Rectal smooth muscle tissue (tissue), 1 donor: Measurements from ENCODE around the gene LRIG2.
"Not testable (repeated sequence)": the region's sequence is repeated elsewhere in the genome, so short reads cannot be mapped to it uniquely, and the experiment has no call there.

Experiments
- H3K27ac ChIP-seq: one replicate; pipeline ENCODE4 v1.7.0; 2013; ENCODE audit warnings: low read depth, low read length, inconsistent platforms
- H3K27me3 ChIP-seq: one replicate; pipeline ENCODE4 v1.7.0; 2013; ENCODE audit warnings: low read length; ENCODE audit not compliant: control insufficient read depth, insufficient read depth
- H3K36me3 ChIP-seq: one replicate; pipeline ENCODE4 v1.7.0; 2013; ENCODE audit warnings: low read length; ENCODE audit not compliant: control insufficient read depth, insufficient read depth
- H3K4me1 ChIP-seq: one replicate; pipeline ENCODE4 v1.7.0; 2013; ENCODE audit warnings: low read length; ENCODE audit not compliant: control insufficient read depth, insufficient read depth
- H3K4me3 ChIP-seq: one replicate; pipeline ENCODE4 v1.7.0; 2013; ENCODE audit warnings: low read length
- H3K9ac ChIP-seq: one replicate; pipeline ENCODE4 v1.7.0; 2013; ENCODE audit warnings: low read length

Gene LRIG2, protein sequence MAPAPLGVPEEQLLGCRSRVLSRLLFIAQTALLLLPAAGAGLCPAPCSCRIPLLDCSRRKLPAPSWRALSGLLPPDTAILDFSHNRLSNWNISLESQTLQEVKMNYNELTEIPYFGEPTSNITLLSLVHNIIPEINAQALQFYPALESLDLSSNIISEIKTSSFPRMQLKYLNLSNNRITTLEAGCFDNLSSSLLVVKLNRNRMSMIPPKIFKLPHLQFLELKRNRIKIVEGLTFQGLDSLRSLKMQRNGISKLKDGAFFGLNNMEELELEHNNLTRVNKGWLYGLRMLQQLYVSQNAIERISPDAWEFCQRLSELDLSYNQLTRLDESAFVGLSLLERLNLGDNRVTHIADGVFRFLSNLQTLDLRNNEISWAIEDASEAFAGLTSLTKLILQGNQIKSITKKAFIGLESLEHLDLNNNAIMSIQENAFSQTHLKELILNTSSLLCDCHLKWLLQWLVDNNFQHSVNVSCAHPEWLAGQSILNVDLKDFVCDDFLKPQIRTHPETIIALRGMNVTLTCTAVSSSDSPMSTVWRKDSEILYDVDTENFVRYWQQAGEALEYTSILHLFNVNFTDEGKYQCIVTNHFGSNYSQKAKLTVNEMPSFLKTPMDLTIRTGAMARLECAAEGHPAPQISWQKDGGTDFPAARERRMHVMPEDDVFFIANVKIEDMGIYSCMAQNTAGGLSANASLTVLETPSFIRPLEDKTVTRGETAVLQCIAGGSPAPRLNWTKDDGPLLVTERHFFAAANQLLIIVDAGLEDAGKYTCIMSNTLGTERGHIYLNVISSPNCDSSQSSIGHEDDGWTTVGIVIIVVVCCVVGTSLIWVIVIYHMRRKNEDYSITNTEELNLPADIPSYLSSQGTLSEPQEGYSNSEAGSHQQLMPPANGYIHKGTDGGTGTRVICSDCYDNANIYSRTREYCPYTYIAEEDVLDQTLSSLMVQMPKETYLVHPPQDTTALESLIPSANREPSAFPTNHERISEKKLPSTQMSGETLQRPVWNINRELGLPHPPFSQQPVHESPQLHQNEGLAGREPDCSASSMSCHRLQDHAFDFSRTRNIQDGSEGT

DNA sequence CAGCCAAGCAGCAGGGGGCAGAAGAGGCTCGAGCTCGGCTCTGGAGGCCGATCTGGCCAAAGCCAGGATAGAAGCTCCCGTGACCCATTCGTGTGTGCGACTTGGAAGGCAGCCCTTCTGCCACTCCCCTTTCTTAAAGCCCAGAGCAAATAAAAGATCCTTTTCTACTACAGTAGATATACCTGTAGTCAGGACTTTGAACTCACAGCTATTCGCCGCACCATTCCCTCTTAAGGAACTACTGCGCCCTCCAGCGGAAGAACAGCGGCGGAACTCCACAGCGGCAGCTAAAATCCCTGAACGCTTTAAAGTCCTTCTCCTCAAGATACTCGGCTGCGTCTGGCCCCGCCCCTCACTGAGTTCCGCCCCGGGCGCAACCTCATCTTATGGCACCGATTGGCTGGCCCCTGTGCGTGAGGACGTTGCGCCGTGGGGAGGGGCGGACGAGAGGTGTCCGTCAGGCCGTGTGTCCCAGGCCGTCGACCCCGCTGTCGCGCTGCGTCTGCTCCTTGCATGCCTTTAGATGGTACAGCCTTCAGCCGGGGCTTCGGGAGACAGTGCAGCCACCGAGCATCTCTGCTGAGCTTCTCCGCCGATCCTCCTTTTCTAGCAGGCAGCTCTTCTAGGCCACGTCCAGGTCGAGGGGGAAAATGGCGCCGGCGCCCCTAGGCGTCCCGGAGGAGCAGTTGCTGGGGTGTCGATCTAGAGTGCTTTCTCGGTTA, at the start of gene LRIG2:
Gene LRIG2 (plus strand): TSS at position 442 of the 722 bp plus-strand sequence. CDS start 209 bp downstream, at position 651.
- Histone ChIP-seq H3K27ac (peak within 1 kb of the TSS; percentile 96), H3K4me1 (peaks cover 8% of the 10 kb centered on the region), H3K9ac (peak within 1 kb of the TSS; percentile 93)

DNA sequence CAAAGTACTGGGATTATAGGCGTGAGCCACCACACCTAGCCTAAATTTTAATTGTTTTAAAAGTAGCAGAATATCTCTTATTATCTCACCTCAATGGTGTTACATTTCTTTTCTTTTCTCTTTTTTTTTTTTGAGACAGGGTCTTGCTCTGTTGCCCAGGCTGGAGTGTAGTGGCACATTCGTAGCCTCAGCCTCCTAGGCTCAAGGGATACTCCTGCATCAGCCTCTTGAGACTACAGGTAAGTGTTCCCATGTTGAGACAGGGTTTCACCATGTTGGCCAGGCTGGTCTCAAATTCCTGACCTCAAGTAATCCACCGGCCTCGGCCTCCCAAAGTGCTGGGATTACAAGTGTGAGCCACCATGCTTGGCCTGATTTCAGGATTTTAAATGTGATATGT, 49.7 kb upstream of the LRIG2 start:
- not testable (repeated sequence) for H3K4me3 ChIP-seq, H3K27ac ChIP-seq, H3K9ac ChIP-seq, H3K4me1 ChIP-seq, H3K36me3 ChIP-seq, H3K27me3 ChIP-seq

More for the DNA sequence above, at the start of gene LRIG2:
- Histone ChIP-seq H3K4me3 (peak within 1 kb of the TSS; percentile 99), H3K27me3 (no peaks in the 10 kb centered on the region), H3K36me3 (no peaks in the 10 kb centered on the region)

DNA sequence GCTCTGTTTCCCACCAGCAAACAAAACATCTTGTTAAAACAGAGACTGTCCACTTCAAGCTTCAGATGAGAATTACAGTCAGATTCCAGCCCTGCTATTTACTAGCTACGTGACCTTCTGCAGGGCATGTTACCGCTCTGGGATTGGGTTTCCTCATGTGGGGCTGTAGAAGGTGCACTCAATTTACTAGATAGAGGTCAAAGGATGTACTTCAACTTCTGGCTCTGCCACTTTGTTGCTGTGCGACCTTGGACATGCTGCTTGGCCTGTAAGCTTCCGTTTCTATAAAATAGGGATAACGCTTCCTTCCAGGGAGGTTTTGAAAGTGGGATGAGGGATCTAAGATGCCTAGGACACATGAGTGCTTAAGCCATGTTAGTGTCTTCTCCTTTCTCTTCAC, 46.0 kb upstream of the LRIG2 start:
- no peak overlapping the region for H3K27ac ChIP-seq
- H3K9ac ChIP-seq: no peak overlapping the region
- H3K36me3 ChIP-seq: no peaks in the 10 kb centered on the region
- no peak overlapping the region for H3K4me3 ChIP-seq
- H3K4me1 ChIP-seq: no peaks in the 10 kb centered on the region
- H3K27me3 ChIP-seq: no peaks in the 10 kb centered on the region

DNA sequence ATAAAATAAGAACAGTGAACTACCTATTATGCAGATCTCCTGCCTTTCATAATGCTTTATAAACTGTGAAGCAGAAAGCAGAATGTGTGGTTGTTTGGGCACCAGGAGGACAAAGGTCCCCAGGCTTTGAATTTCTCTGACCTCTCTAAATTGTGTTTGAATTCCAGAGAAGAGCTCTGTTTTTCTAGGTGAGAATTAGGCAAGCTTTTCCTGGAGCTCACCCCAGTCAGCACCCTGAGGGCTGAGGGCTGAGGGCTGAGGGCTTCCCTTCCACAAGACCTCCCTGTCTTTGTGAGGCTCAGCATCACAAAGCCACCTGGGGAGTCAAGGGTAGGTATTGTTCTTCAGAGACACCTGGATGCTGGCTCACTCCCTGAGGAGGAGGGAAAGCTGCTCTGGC, 45.5 kb upstream of the LRIG2 start:
- Histone ChIP-seq H3K36me3 (no peaks in the 10 kb centered on the region), H3K4me3 (no peak overlapping the region), H3K9ac (no peak overlapping the region), H3K4me1 (no peaks in the 10 kb centered on the region), H3K27ac (no peak overlapping the region), H3K27me3 (no peaks in the 10 kb centered on the region)

DNA sequence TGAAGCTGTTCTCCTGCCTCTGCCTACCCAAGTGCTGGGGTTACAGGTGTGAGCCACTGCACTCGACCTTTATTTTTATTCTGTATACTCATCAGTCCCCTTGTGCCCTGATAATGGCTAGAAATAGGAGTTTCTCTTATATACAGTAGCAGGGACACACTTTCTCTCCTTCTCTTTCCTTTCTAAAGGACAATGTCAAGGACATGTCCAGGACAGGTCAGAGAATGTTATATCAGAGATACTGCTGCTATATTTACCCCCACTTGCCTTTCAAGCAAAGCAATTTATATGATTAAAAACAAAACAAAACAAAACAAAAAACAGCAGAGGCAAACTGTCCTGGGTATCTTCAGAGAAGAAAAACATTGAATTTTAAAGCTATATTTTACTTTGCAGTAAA, 43.2 kb upstream of the LRIG2 start:
- Histone ChIP-seq H3K9ac (no peak overlapping the region), H3K4me1 (no peaks in the 10 kb centered on the region), H3K27me3 (no peaks in the 10 kb centered on the region), H3K36me3 (no peaks in the 10 kb centered on the region), H3K27ac (no peak overlapping the region), H3K4me3 (no peak overlapping the region)

DNA sequence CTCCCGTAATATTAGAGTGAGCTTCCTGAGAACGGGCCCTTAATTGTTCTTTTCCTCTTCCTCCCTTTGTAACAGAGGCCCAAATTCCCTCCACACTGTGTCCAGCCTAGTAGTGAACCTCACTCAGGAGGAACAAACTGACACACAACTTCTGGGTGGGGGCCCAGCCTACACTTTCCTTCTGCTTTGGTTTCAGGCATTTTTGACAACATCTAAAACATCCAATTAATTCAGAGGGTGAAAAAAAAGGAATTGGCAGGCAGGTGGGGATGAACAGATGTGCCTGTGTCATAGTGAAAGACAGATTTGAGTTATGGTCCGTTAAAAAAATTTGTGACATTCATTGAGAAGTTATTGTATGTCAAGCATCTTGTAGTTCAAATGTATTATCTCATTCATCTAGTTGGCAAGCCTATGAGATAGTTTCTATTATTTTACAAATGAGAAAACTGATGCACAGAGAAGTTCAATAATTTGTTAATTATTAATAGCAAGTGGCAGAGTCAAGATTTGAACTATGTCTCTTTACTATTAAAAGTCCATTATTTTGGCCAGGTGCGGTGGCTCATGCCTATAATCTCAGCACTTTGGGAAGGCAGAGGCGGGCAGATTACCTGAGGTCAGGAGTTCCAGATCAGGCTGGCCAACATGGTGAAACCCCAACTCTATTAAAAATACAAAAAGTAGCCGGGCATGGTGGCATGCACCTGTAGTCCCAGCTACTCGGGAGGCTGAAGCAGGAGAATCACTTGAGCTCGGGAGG, 41.6 kb upstream of the LRIG2 start:
- Histone ChIP-seq H3K9ac (no peak overlapping the region), H3K4me1 (no peaks in the 10 kb centered on the region), H3K4me3 (no peak overlapping the region), H3K27me3 (no peaks in the 10 kb centered on the region), H3K27ac (no peak overlapping the region), H3K36me3 (no peaks in the 10 kb centered on the region)

DNA sequence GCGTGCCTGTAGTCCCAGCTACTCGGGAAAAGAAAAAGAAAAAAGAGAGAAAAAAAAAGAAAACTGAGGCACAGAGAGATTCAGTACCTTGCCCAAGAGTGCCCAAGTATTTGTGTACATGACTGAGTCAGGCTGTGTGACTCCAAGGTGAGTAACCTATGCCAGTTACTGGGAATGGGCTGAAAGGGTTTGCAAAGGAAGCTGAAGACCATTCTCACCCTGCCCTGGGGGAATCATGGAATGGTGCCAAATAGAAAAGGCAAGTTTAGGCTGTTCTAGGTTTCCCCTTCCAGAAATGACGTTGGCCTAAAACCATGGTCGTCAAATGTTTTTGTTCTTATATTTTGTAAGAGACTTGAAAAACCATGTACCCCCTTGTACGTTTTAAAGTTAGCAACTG, 37.9 kb upstream of the LRIG2 start:
- Histone ChIP-seq H3K27me3 (no peaks in the 10 kb centered on the region), H3K4me1 (no peaks in the 10 kb centered on the region), H3K9ac (no peak overlapping the region), H3K4me3 (no peak overlapping the region), H3K36me3 (no peaks in the 10 kb centered on the region), H3K27ac (no peak overlapping the region)

DNA sequence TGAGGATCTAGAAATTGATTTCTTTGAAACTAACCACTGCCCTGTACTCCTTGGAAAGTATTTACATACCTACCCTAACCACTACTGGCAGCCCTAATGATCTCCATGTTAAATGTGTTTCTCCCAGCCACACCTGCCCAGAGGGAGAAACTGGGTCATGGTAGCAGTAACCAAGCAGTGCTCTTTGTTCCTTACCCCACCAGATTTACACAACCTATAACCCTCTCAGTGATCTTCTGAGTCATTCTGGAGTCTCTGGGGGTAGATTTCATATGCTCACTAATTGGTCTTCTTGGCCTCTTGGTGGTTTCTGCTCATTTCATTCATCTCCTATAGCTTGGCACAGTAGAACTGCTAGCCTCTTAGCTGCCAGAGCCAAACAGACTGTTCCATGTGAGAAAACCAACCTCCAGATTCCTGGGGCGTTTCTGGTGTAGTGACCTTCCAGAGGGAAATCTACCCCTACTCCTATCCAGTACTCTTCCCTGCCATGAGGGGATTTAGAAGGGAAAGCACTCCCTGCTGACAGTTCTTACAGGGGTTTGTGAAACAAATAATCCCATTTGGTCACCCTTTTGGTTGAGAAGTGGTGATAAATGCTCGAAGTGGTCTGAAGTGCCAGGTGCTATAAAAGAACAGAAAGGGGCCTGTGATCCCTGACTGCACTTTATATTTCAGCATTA, 36.2 kb upstream of the LRIG2 start:
- no peak overlapping the region for H3K4me3 ChIP-seq
- H3K36me3 ChIP-seq: no peaks in the 10 kb centered on the region
- no peaks in the 10 kb centered on the region for H3K27me3 ChIP-seq
- H3K4me1 ChIP-seq: no peaks in the 10 kb centered on the region
- no peak overlapping the region for H3K9ac ChIP-seq
- no peak overlapping the region for H3K27ac ChIP-seq

DNA sequence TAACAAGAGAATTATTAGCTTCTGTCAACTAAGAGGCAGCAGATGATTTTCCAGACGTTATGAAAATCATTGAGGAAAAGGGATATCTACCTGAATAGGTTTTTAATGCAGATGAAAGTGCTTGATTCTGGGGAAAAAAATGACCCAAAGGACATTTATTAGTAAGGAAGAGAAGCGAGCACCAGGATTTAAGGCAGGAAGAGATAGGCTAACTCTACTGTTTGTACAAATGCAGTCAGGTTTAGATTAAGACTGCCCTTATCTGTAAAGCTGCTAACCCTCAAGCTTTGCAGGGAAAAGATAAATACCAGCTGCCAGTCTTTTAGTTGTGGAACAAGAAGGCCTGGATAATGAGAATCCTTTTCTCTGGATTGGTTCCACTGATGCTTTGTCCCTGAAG, 33.0 kb upstream of the LRIG2 start:
- Histone ChIP-seq H3K36me3 (no peaks in the 10 kb centered on the region), H3K4me1 (no peaks in the 10 kb centered on the region), H3K9ac (no peak overlapping the region), H3K4me3 (no peak overlapping the region), H3K27ac (no peak overlapping the region), H3K27me3 (no peaks in the 10 kb centered on the region)

DNA sequence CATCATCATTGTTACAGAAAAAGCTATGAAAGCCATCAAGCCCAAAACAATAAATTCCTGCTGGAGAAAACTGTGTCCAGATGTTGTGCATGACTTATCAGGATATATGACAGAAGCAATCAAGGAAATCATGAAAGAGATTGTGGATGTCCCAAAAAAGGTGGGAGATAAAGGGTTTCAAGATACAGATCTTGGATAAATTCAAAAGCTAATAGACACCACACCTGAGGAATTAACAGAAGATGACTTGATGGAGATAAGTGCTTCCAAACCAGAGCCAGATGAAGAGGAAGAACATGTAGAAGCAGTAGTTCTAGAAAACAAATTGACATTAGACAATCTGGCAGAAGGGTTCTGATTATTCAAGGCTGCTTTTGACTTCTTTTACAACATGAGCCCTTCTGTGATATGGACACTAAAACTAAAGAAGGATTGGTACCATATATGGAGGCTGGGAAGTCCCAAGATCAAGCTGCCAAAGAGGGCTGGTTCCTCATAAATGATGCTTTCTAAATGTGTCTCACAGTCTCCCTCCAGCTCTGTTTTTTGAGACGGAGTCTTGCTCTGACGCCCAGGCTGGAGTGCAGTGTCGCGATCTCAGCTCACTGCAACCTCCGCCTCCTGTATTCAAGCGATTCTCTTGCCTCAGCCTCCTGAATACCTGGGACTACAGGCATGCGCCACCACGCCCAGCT, 32.1 kb upstream of the LRIG2 start:
- Histone ChIP-seq H3K4me3 (no peak overlapping the region), H3K9ac (no peak overlapping the region), H3K36me3 (no peaks in the 10 kb centered on the region), H3K27me3 (no peaks in the 10 kb centered on the region), H3K27ac (no peak overlapping the region), H3K4me1 (no peaks in the 10 kb centered on the region)
